ENCODE data around the gene PIK3C2G.

Gene PIK3C2G

DNA sequence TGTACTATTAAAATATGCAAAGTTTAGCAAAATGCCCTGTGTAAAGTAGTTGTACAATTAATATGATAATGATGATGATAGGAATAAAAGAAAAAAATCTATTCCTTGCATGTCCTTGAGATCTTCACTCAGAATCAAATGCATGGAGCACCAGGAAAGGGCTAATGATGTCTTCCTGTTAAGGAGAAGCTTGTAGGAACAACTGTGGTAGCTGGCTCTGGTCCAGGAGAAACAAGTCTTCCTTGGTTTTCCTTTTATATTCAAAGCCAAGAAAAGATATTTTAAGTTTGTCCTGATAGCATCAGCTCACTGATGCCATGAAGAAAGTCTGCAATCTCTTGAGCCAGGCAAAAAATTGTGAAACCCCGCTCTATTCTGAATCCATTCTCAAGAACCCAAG, 138.9 kb downstream of the PIK3C2G start:
- Histone ChIP-seq H3K4me3 (ENCODE audit: low read length in 2 of 2) (no peak overlapping the region), H3K36me3 (ENCODE audit: control insufficient read depth in 2 of 2, insufficient read depth in 2 of 2, low read length in 2 of 2) (no peaks in the 10 kb centered on the region), H3K9ac (ENCODE audit: low read depth in 1 of 2, low read length in 2 of 2) (no peak overlapping the region), H3K9me3 (ENCODE audit: control insufficient read depth in 2 of 2, low read length in 2 of 2) (no peaks in the 10 kb centered on the region), H3K4me1 (ENCODE audit: control insufficient read depth in 2 of 2, insufficient read depth in 2 of 2, low read length in 2 of 2) (no peaks in the 10 kb centered on the region), H3K27ac (ENCODE audit: low read depth in 2 of 2, low read length in 2 of 2) (no peak overlapping the region), H3K27me3 (ENCODE audit: control insufficient read depth in 2 of 2, insufficient read depth in 2 of 2, low read length in 2 of 2) (no peaks in the 10 kb centered on the region)

DNA sequence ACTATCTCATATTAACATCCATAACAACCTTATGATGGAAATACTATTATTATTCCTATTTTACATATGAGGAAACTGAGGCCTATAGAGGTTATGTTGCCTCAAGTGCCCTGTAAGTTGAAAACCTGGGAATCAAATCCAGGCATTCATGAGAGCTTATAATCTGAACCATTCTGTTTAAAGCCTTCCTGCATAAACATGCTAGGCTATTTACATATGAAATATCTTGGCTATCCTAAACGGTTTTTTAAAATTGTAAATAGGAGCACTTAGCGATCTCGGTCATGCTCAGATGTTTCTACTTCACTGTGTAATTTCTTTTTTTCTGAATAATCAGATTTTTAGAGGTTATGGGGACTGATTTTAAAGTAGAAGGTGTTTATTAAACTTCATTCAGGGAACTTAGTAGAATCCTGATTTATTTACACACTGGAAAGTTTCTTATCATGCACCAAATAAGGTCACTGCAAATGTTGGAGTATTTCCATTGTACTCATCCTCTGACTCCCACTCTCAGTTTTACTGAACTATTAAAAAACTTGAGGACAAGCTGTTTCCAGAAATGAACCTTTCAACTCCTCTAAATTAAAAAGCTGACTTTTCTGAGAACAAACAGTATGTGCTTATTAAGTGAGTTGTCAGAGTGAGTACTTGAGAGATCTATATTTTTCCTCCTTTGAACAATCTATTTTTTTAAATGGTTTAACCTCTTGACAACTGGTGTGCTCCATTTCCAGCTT, 141.7 kb downstream of the PIK3C2G start:
- H3K36me3 ChIP-seq (ENCODE audit: control insufficient read depth in 2 of 2, insufficient read depth in 2 of 2, low read length in 2 of 2), result no peaks in the 10 kb centered on the region
- no peaks in the 10 kb centered on the region for H3K4me1 ChIP-seq (ENCODE audit: control insufficient read depth in 2 of 2, insufficient read depth in 2 of 2, low read length in 2 of 2)
- no peaks in the 10 kb centered on the region for H3K27me3 ChIP-seq (ENCODE audit: control insufficient read depth in 2 of 2, insufficient read depth in 2 of 2, low read length in 2 of 2)
- no peak overlapping the region for H3K9ac ChIP-seq (ENCODE audit: low read depth in 1 of 2, low read length in 2 of 2)
- no peaks in the 10 kb centered on the region for H3K9me3 ChIP-seq (ENCODE audit: control insufficient read depth in 2 of 2, low read length in 2 of 2)
- H3K4me3 ChIP-seq (ENCODE audit: low read length in 2 of 2), result no peak overlapping the region
- H3K27ac ChIP-seq (ENCODE audit: low read depth in 2 of 2, low read length in 2 of 2), result peak overlapping the region in 1 of 2 donors; percentile 55

DNA sequence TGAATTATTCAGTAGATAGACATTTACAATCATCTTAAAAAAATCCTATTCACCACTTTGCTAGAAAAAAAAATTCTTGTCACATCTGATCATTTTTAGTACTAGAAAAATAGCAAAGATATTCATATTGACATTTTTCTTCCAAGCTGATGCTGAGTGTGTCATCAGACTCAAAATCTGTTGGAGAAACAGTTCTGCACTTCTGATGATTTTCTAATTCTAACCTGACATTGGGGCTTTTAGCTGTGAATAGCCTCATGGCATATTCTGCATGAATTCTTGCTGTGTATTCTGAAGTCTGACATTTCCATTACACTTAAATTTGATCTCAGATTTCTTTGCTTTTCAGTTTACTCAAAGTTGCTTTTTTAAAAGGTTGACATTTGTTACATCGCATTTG, 150.1 kb downstream of the PIK3C2G start:
- H3K9me3 ChIP-seq (ENCODE audit: control insufficient read depth in 2 of 2, low read length in 2 of 2), result no peaks in the 10 kb centered on the region
- H3K9ac ChIP-seq (ENCODE audit: low read depth in 1 of 2, low read length in 2 of 2), result no peak overlapping the region
- H3K4me3 ChIP-seq (ENCODE audit: low read length in 2 of 2), result no peak overlapping the region
- no peaks in the 10 kb centered on the region for H3K4me1 ChIP-seq (ENCODE audit: control insufficient read depth in 2 of 2, insufficient read depth in 2 of 2, low read length in 2 of 2)
- no peaks in the 10 kb centered on the region for H3K27me3 ChIP-seq (ENCODE audit: control insufficient read depth in 2 of 2, insufficient read depth in 2 of 2, low read length in 2 of 2)
- H3K27ac ChIP-seq (ENCODE audit: low read depth in 2 of 2, low read length in 2 of 2), result no peak overlapping the region
- H3K36me3 ChIP-seq (ENCODE audit: control insufficient read depth in 2 of 2, insufficient read depth in 2 of 2, low read length in 2 of 2), result no peaks in the 10 kb centered on the region

DNA sequence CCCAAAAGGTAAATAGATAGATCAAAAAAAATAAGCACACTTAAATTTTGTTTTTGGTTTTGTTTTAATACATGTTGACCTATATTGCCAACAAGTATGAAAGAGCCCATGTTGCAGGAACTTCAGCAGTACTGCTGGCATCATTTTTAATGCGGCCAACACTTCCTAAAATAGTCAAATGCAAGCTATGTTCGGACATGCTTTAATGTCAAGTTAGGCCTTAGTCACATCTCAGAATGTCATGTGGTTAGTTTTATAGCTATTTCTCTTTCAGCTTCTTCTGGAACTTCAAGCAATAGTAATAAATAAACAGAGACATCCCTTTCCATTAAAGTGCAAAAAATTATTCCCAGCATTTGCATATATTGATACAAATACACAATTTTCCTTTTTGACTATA, 153.4 kb downstream of the PIK3C2G start:
- no peaks in the 10 kb centered on the region for H3K27me3 ChIP-seq (ENCODE audit: control insufficient read depth in 2 of 2, insufficient read depth in 2 of 2, low read length in 2 of 2)
- no peaks in the 10 kb centered on the region for H3K36me3 ChIP-seq (ENCODE audit: control insufficient read depth in 2 of 2, insufficient read depth in 2 of 2, low read length in 2 of 2)

DNA sequence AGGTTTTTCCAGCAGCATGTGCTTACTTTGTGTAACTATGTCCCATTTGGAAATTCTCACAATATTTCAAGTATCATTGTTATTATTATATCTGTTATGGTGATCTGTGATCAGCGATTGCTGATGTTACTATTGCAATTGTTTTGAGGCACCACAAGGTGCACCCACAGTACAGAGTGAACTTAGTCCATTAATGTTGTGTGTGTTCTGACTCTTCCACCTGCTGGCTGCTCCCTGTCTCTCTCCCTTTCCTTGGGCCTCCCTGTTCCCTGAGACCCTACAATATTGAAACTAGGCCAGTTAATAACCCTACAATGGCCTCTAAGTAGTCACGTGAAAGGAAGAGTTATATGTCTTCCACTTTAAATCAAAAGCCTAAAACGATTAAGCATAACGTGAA, 153.9 kb downstream of the PIK3C2G start:
- Histone ChIP-seq H3K9ac (ENCODE audit: low read depth in 1 of 2, low read length in 2 of 2) (no peak overlapping the region), H3K4me3 (ENCODE audit: low read length in 2 of 2) (no peak overlapping the region), H3K4me1 (ENCODE audit: control insufficient read depth in 2 of 2, insufficient read depth in 2 of 2, low read length in 2 of 2) (no peaks in the 10 kb centered on the region), H3K36me3 (ENCODE audit: control insufficient read depth in 2 of 2, insufficient read depth in 2 of 2, low read length in 2 of 2) (no peaks in the 10 kb centered on the region), H3K27me3 (ENCODE audit: control insufficient read depth in 2 of 2, insufficient read depth in 2 of 2, low read length in 2 of 2) (no peaks in the 10 kb centered on the region), H3K27ac (ENCODE audit: low read depth in 2 of 2, low read length in 2 of 2) (no peak overlapping the region), H3K9me3 (ENCODE audit: control insufficient read depth in 2 of 2, low read length in 2 of 2) (no peaks in the 10 kb centered on the region)

More for the DNA sequence above, 153.4 kb downstream of the PIK3C2G start:
- Histone ChIP-seq H3K4me3 (ENCODE audit: low read length in 2 of 2) (no peak overlapping the region), H3K4me1 (ENCODE audit: control insufficient read depth in 2 of 2, insufficient read depth in 2 of 2, low read length in 2 of 2) (no peaks in the 10 kb centered on the region), H3K27ac (ENCODE audit: low read depth in 2 of 2, low read length in 2 of 2) (no peak overlapping the region), H3K9me3 (ENCODE audit: control insufficient read depth in 2 of 2, low read length in 2 of 2) (no peaks in the 10 kb centered on the region), H3K9ac (ENCODE audit: low read depth in 1 of 2, low read length in 2 of 2) (no peak overlapping the region)

DNA sequence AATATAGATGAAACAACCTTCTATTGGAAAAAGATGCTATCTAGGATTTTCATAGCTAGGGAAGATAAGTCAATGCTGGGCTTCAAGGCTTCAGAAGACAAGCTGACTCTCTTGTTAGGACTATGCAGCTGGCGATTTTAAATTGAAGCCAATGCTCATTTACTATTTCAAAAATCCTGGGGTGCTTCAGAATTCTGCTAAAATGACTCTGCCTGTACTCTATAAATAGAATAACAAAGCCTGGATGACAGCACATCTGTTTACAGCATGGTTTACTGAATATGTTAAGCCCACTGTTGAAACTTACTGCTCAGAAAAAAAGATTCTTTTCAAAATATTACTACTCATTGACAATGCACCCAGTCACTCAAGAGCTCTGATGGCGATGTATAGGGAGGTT, 155.1 kb downstream of the PIK3C2G start:
- Histone ChIP-seq H3K27ac (ENCODE audit: low read depth in 2 of 2, low read length in 2 of 2) (no peak overlapping the region), H3K9ac (ENCODE audit: low read depth in 1 of 2, low read length in 2 of 2) (no peak overlapping the region), H3K4me1 (ENCODE audit: control insufficient read depth in 2 of 2, insufficient read depth in 2 of 2, low read length in 2 of 2) (no peaks in the 10 kb centered on the region), H3K9me3 (ENCODE audit: control insufficient read depth in 2 of 2, low read length in 2 of 2) (no peaks in the 10 kb centered on the region), H3K27me3 (ENCODE audit: control insufficient read depth in 2 of 2, insufficient read depth in 2 of 2, low read length in 2 of 2) (no peaks in the 10 kb centered on the region), H3K4me3 (ENCODE audit: low read length in 2 of 2) (no peak overlapping the region), H3K36me3 (ENCODE audit: control insufficient read depth in 2 of 2, insufficient read depth in 2 of 2, low read length in 2 of 2) (no peaks in the 10 kb centered on the region)

DNA sequence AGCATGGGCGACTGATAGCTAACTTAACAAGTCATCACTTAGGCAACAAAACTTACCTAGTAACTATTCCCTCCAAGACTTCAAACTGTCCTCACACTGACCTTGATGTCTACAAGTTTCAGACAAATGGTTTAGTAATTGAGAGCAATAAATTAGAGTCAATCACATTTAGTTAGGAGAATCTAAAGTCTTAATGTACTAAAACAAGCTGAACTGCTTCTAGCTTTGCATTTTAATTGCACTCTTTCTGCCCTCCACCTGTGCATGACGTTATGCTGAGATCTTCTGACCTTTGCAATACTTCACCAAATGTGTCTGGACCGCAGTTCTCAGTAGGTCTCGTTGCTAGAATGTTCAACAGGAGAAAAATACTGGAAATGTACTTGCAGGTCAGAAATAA, 158.0 kb downstream of the PIK3C2G start:
- Histone ChIP-seq H3K27ac (ENCODE audit: low read depth in 2 of 2, low read length in 2 of 2) (no peak overlapping the region), H3K4me1 (ENCODE audit: control insufficient read depth in 2 of 2, insufficient read depth in 2 of 2, low read length in 2 of 2) (no peaks in the 10 kb centered on the region), H3K36me3 (ENCODE audit: control insufficient read depth in 2 of 2, insufficient read depth in 2 of 2, low read length in 2 of 2) (no peaks in the 10 kb centered on the region), H3K27me3 (ENCODE audit: control insufficient read depth in 2 of 2, insufficient read depth in 2 of 2, low read length in 2 of 2) (no peaks in the 10 kb centered on the region), H3K4me3 (ENCODE audit: low read length in 2 of 2) (no peak overlapping the region), H3K9me3 (ENCODE audit: control insufficient read depth in 2 of 2, low read length in 2 of 2) (no peaks in the 10 kb centered on the region), H3K9ac (ENCODE audit: low read depth in 1 of 2, low read length in 2 of 2) (no peak overlapping the region)

DNA sequence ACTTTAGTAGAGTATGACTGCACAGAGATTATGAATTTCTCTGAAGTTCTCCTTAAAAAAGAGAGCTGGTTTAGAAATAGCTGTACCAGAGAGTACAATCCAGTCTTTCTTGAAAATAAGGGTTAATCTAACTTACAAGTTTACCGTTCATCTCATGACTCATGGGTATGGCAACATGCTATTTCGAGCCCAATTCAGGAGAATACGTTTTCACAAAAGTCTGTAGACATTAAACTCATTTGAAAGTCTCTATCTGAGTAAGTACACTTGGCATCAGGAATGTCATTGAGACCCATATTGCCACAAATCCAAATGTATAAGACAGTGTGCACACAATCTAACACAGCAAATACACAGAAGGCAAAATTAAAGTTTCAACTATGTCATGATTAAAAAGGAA, 160.5 kb downstream of the PIK3C2G start:
- no peak overlapping the region for H3K27ac ChIP-seq (ENCODE audit: low read depth in 2 of 2, low read length in 2 of 2)
- H3K4me3 ChIP-seq (ENCODE audit: low read length in 2 of 2), result no peak overlapping the region
- no peaks in the 10 kb centered on the region for H3K36me3 ChIP-seq (ENCODE audit: control insufficient read depth in 2 of 2, insufficient read depth in 2 of 2, low read length in 2 of 2)
- no peak overlapping the region for H3K9ac ChIP-seq (ENCODE audit: low read depth in 1 of 2, low read length in 2 of 2)
- H3K27me3 ChIP-seq (ENCODE audit: control insufficient read depth in 2 of 2, insufficient read depth in 2 of 2, low read length in 2 of 2), result no peaks in the 10 kb centered on the region
- H3K4me1 ChIP-seq (ENCODE audit: control insufficient read depth in 2 of 2, insufficient read depth in 2 of 2, low read length in 2 of 2), result no peaks in the 10 kb centered on the region
- no peaks in the 10 kb centered on the region for H3K9me3 ChIP-seq (ENCODE audit: control insufficient read depth in 2 of 2, low read length in 2 of 2)

DNA sequence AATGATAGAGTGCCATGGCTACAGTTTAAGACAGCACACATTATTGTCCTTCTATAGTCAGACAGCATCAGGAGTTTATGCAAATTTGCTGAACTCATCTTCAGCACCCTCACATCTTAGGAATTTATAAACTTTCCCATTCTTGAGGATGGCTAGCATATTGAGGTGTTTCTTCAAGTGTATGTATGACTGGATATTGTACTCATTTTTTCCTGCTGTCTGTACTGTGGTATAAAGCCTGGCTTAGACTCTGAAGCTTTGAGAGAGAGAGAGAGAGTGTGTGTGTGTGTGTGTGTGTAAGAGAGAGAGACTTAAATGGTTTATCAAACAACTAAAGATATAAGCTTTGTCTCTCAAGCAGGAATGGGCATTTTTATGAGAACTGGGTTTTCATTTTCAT, 161.6 kb downstream of the PIK3C2G start:
- H3K9me3 ChIP-seq (ENCODE audit: control insufficient read depth in 2 of 2, low read length in 2 of 2), result no peaks in the 10 kb centered on the region
- no peak overlapping the region for H3K9ac ChIP-seq (ENCODE audit: low read depth in 1 of 2, low read length in 2 of 2)
- no peaks in the 10 kb centered on the region for H3K4me1 ChIP-seq (ENCODE audit: control insufficient read depth in 2 of 2, insufficient read depth in 2 of 2, low read length in 2 of 2)
- no peaks in the 10 kb centered on the region for H3K36me3 ChIP-seq (ENCODE audit: control insufficient read depth in 2 of 2, insufficient read depth in 2 of 2, low read length in 2 of 2)
- no peak overlapping the region for H3K27ac ChIP-seq (ENCODE audit: low read depth in 2 of 2, low read length in 2 of 2)
- H3K27me3 ChIP-seq (ENCODE audit: control insufficient read depth in 2 of 2, insufficient read depth in 2 of 2, low read length in 2 of 2), result no peaks in the 10 kb centered on the region
- no peak overlapping the region for H3K4me3 ChIP-seq (ENCODE audit: low read length in 2 of 2)

DNA sequence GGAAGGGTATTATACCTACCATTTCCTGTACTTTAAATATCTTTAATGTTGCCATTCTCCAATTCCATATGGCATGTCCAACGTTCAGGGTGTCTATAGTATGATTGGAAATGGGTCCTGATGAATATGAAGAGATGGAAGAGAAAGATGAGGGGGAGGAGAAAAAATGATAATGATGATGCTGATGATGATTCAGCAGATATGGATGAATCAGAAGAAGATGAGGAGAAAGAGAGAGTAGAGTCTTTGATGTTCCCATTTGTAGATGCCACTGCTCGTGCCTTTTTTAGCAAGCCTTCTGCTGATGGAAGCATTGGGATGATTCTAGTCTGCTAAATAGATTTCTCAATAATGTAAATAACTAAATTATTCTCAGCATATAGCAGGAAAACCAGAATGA, 163.5 kb downstream of the PIK3C2G start:
- Histone ChIP-seq H3K9me3 (ENCODE audit: control insufficient read depth in 2 of 2, low read length in 2 of 2) (no peaks in the 10 kb centered on the region), H3K4me3 (ENCODE audit: low read length in 2 of 2) (no peak overlapping the region), H3K27ac (ENCODE audit: low read depth in 2 of 2, low read length in 2 of 2) (no peak overlapping the region), H3K36me3 (ENCODE audit: control insufficient read depth in 2 of 2, insufficient read depth in 2 of 2, low read length in 2 of 2) (no peaks in the 10 kb centered on the region), H3K27me3 (ENCODE audit: control insufficient read depth in 2 of 2, insufficient read depth in 2 of 2, low read length in 2 of 2) (no peaks in the 10 kb centered on the region), H3K9ac (ENCODE audit: low read depth in 1 of 2, low read length in 2 of 2) (no peak overlapping the region), H3K4me1 (ENCODE audit: control insufficient read depth in 2 of 2, insufficient read depth in 2 of 2, low read length in 2 of 2) (no peaks in the 10 kb centered on the region)

DNA sequence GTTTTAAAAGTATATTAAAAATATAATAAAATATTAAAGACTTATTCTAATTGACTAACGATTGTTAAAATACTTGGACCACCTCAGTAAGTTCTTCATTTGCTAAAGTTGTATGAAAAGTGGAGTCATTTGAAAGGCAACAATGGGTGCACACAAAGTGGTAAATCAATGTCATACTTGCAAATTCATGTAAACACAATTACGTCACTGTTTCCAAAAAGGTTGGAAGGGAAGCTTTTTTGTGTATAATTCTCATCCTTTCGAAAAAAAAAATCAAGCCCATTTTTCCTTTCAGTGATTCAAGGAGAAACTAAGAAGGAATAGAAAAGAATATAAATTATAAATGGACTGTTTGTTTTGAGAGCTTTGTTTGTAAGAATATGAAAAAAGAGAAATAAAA, 166.2 kb downstream of the PIK3C2G start:
- Histone ChIP-seq H3K36me3 (ENCODE audit: control insufficient read depth in 2 of 2, insufficient read depth in 2 of 2, low read length in 2 of 2) (no peaks in the 10 kb centered on the region), H3K4me1 (ENCODE audit: control insufficient read depth in 2 of 2, insufficient read depth in 2 of 2, low read length in 2 of 2) (no peaks in the 10 kb centered on the region), H3K27me3 (ENCODE audit: control insufficient read depth in 2 of 2, insufficient read depth in 2 of 2, low read length in 2 of 2) (no peaks in the 10 kb centered on the region), H3K9ac (ENCODE audit: low read depth in 1 of 2, low read length in 2 of 2) (no peak overlapping the region), H3K27ac (ENCODE audit: low read depth in 2 of 2, low read length in 2 of 2) (no peak overlapping the region), H3K9me3 (ENCODE audit: control insufficient read depth in 2 of 2, low read length in 2 of 2) (no peaks in the 10 kb centered on the region), H3K4me3 (ENCODE audit: low read length in 2 of 2) (no peak overlapping the region)

Data from mucosa of rectum (tissue), 2 donors.